ENCODE results near the gene RAI14. TPM values are rescaled to one million over a fixed set of nuclear protein-coding genes. Genes with fewer than 3 reads are reported as not detected.
A peak's percentile ranks its signal among the peaks of the same experiment; 100 is the strongest.

RAI14 gene
- total and polyA plus RNA-seq, 2 donors (not counting 1 experiment from before 2014, with no cell fraction given), result 98.7 to 125 TPM

GRCh38 chr5:34609951-34610441 is 46.1 kb upstream of the RAI14 start:
- no peak overlapping the region for H3K9ac ChIP-seq (ENCODE audit: insufficient read depth, low read length)
- H3K4me1 ChIP-seq (ENCODE audit: control insufficient read depth, extremely low read depth, insufficient read depth, low read length), result peaks cover 18% of the 10 kb centered on the region
- no peaks in the 10 kb centered on the region for H3K27me3 ChIP-seq (ENCODE audit: control insufficient read depth, insufficient read depth, low read length)
- no peak overlapping the region for H2AFZ ChIP-seq (ENCODE audit: low read length)
- peak in 1 of 2 donors; percentile 75 for DNase-seq (ENCODE audit: low read depth in 2 of 2)
- H4K20me1 ChIP-seq (ENCODE audit: control insufficient read depth, extremely low read depth, insufficient read depth, low read length), result no peaks in the 10 kb centered on the region
- H3K4me3 ChIP-seq (replicated peaks in 1 of 4; ENCODE audit: control extremely low read depth in 1 of 4, insufficient read depth in 1 of 4, low read depth in 3 of 4, low read length in 4 of 4), result no peak overlapping the region
- no peaks in the 10 kb centered on the region for H3K36me3 ChIP-seq (ENCODE audit: control insufficient read depth, insufficient read depth, low read length)
- no peaks in the 10 kb centered on the region for H3K9me3 ChIP-seq (ENCODE audit: control insufficient read depth, insufficient read depth, low read depth, low read length)
- peak overlapping the region; percentile 81 for H3K27ac ChIP-seq (ENCODE audit: insufficient read depth, low read length)
- no peak overlapping the region for H3K4me2 ChIP-seq (ENCODE audit: extremely low read depth, insufficient read depth, low read length)
- no peaks in the 10 kb centered on the region for H3K79me2 ChIP-seq (ENCODE audit: control insufficient read depth, insufficient read depth, low read length)
- TF ChIP-seq EZH2 (IDR thresholded peaks at IDR 0.05; ENCODE audit: low read length, missing control alignments) (no peak), CTCF (conservative IDR thresholded peaks at IDR 0.05 in 1 of 2, IDR thresholded peaks at IDR 0.05 in 1 of 2; ENCODE audit: low read depth in 1 of 2, low read length in 2 of 2) (no peak)

GRCh38 chr5:34610546-34610945 is 45.6 kb upstream of the RAI14 start:
- H3K79me2 ChIP-seq (ENCODE audit: control insufficient read depth, insufficient read depth, low read length), result no peaks in the 10 kb centered on the region
- no peaks in the 10 kb centered on the region for H4K20me1 ChIP-seq (ENCODE audit: control insufficient read depth, extremely low read depth, insufficient read depth, low read length)
- no peak overlapping the region for H3K9ac ChIP-seq (ENCODE audit: insufficient read depth, low read length)
- no peaks in the 10 kb centered on the region for H3K27me3 ChIP-seq (ENCODE audit: control insufficient read depth, insufficient read depth, low read length)
- no peak overlapping the region for H3K4me3 ChIP-seq (replicated peaks in 1 of 4; ENCODE audit: control extremely low read depth in 1 of 4, insufficient read depth in 1 of 4, low read depth in 3 of 4, low read length in 4 of 4)
- TF ChIP-seq CTCF (conservative IDR thresholded peaks at IDR 0.05 in 1 of 2, IDR thresholded peaks at IDR 0.05 in 1 of 2; ENCODE audit: low read depth in 1 of 2, low read length in 2 of 2) (no peak), EZH2 (IDR thresholded peaks at IDR 0.05; ENCODE audit: low read length, missing control alignments) (no peak)
- H3K9me3 ChIP-seq (ENCODE audit: control insufficient read depth, insufficient read depth, low read depth, low read length), result no peaks in the 10 kb centered on the region
- H3K4me2 ChIP-seq (ENCODE audit: extremely low read depth, insufficient read depth, low read length), result no peak overlapping the region
- DNase-seq (ENCODE audit: low read depth in 2 of 2), result no peak
- peak overlapping the region; percentile 81 for H3K27ac ChIP-seq (ENCODE audit: insufficient read depth, low read length)
- no peak overlapping the region for H2AFZ ChIP-seq (ENCODE audit: low read length)
- H3K4me1 ChIP-seq (ENCODE audit: control insufficient read depth, extremely low read depth, insufficient read depth, low read length), result peaks cover 18% of the 10 kb centered on the region
- no peaks in the 10 kb centered on the region for H3K36me3 ChIP-seq (ENCODE audit: control insufficient read depth, insufficient read depth, low read length)

GRCh38 chr5:34611464-34612415 is 44.4 kb upstream of the RAI14 start:
- Histone ChIP-seq H3K4me2 (ENCODE audit: extremely low read depth, insufficient read depth, low read length) (no peak overlapping the region), H3K9ac (ENCODE audit: insufficient read depth, low read length) (no peak overlapping the region), H2AFZ (ENCODE audit: low read length) (no peak overlapping the region), H3K9me3 (ENCODE audit: control insufficient read depth, insufficient read depth, low read depth, low read length) (no peaks in the 10 kb centered on the region), H3K36me3 (ENCODE audit: control insufficient read depth, insufficient read depth, low read length) (no peaks in the 10 kb centered on the region), H3K4me3 (replicated peaks in 1 of 4; ENCODE audit: control extremely low read depth in 1 of 4, insufficient read depth in 1 of 4, low read depth in 3 of 4, low read length in 4 of 4) (no peak overlapping the region), H3K4me1 (ENCODE audit: control insufficient read depth, extremely low read depth, insufficient read depth, low read length) (peaks cover 18% of the 10 kb centered on the region), H3K79me2 (ENCODE audit: control insufficient read depth, insufficient read depth, low read length) (no peaks in the 10 kb centered on the region), H4K20me1 (ENCODE audit: control insufficient read depth, extremely low read depth, insufficient read depth, low read length) (no peaks in the 10 kb centered on the region), H3K27ac (ENCODE audit: insufficient read depth, low read length) (no peak overlapping the region), H3K27me3 (ENCODE audit: control insufficient read depth, insufficient read depth, low read length) (no peaks in the 10 kb centered on the region)
- no peak for DNase-seq (ENCODE audit: low read depth in 2 of 2)
- no peak for TF ChIP-seq CTCF (conservative IDR thresholded peaks at IDR 0.05 in 1 of 2, IDR thresholded peaks at IDR 0.05 in 1 of 2; ENCODE audit: low read depth in 1 of 2, low read length in 2 of 2)
